ENCODE results near the gene PLXNA2. TPM values are rescaled to one million over a fixed set of nuclear protein-coding genes. Genes with fewer than 3 reads are reported as not detected.

The PLXNA2 gene
- total and polyA plus RNA-seq, 2 of the 8 experiments (the other 6 are each of a cell fraction or from before 2014, with no cell fraction given): 0.33 to 1.5 TPM

GRCh38 chr1:208079161-208079560 lies 165.0 kb downstream of the PLXNA2 start:
- H2BK20ac ChIP-seq (ENCODE audit: low read length): no peak overlapping the region
- H3K36me3 ChIP-seq (ENCODE audit: control insufficient read depth in 2 of 4, insufficient read depth in 4 of 4, low read length in 3 of 4): no peaks in the 10 kb centered on the region
- WGBS, 2 experiments (ENCODE audit: extremely low coverage in 1 of 2, insufficient coverage in 1 of 2, insufficient read length in 1 of 2, insufficient replicate concordance in 2 of 2, low coverage in 1 of 2, low lambda C conversion rate in 2 of 2, missing lambda C conversion rate in 1 of 2): 89% methylated on average over 9 of the region's 9 CpGs; no CpG with 5 or more reads in 1 of the 2 experiments
- H4K5ac ChIP-seq (ENCODE audit: insufficient read length, low read depth, low read length): no peak overlapping the region
- H3K4ac ChIP-seq (replicated peaks; ENCODE audit: insufficient read length, low read depth, low read length): peak overlapping the region; percentile 10
- no peak overlapping the region for H2BK5ac ChIP-seq (ENCODE audit: low read depth, low read length)
- no peak overlapping the region for H2BK120ac ChIP-seq (replicated peaks; ENCODE audit: low read depth, low read length)
- no peaks in the 10 kb centered on the region for H3K79me2 ChIP-seq (ENCODE audit: control insufficient read depth in 1 of 2, insufficient read depth in 2 of 2, low read length in 2 of 2)
- FAIRE-seq (no peak), DNase-seq (ENCODE audit: low read depth in 1 of 2, low spot score in 2 of 2) (no peak)
- no peak overlapping the region for H2AFZ ChIP-seq (ENCODE audit: low read length)
- H3K18ac ChIP-seq (ENCODE audit: extremely low read depth, low read length): no peak overlapping the region
- no peak overlapping the region for H3K4me3 ChIP-seq (ENCODE audit: extremely low read depth in 1 of 4, insufficient read depth in 2 of 4, low read depth in 3 of 4, low read length in 4 of 4)
- no peak overlapping the region for H2BK12ac ChIP-seq (ENCODE audit: low read depth, low read length)
- H3K56ac ChIP-seq (replicated peaks; ENCODE audit: insufficient read length, low read depth, low read length): no peak overlapping the region
- H4K8ac ChIP-seq (ENCODE audit: extremely low read depth, insufficient read depth, low read length): no peak overlapping the region
- H4K20me1 ChIP-seq (replicated peaks in 1 of 2; ENCODE audit: control insufficient read depth in 1 of 2, insufficient read depth in 2 of 2, low read length in 2 of 2): no peaks in the 10 kb centered on the region
- no peak overlapping the region for H3K4me2 ChIP-seq (ENCODE audit: insufficient read depth in 1 of 2, low read depth in 2 of 2, low read length in 2 of 2)
- H2BK15ac ChIP-seq (ENCODE audit: low read length): no peak overlapping the region
- H2AK5ac ChIP-seq (ENCODE audit: low read depth, low read length): no peak overlapping the region
- ChIA-PET CTCF (ENCODE audit: partially characterized antibody) (interaction anchor here (0.6 to 8.7 kb wide), 4 partner anchors 16 to 165 kb away, joined by 3 to 94 read pairs (median 4); partner anchors contain the start of gene PLXNA2), POLR2A (ENCODE audit: partially characterized antibody) (no interaction called here)
- H3K14ac ChIP-seq (ENCODE audit: insufficient read length): no peak overlapping the region
- H4K91ac ChIP-seq (replicated peaks; ENCODE audit: insufficient read length, low read length): no peak overlapping the region
- H3K9ac ChIP-seq (replicated peaks in 1 of 4; ENCODE audit: extremely low read depth in 1 of 4, low read depth in 3 of 4, low read length in 3 of 4): no peak overlapping the region
- no peaks in the 10 kb centered on the region for H3K79me1 ChIP-seq (ENCODE audit: low read depth, low read length)
- peaks cover 4 to 15% (median 6%) of the 10 kb centered on the region in 4 experiments; a peak in 6 of 7 replicates for H3K4me1 ChIP-seq (replicated peaks in 1 of 4; ENCODE audit: control insufficient read depth in 3 of 4, insufficient read depth in 4 of 4, low read length in 3 of 4)
- H3K27ac ChIP-seq (ENCODE audit: low read depth, low read length): no peak overlapping the region
- no peaks in the 10 kb centered on the region for H3K9me3 ChIP-seq (ENCODE audit: insufficient read depth in 2 of 2, low read depth in 1 of 2, low read length in 1 of 2)
- peaks cover 0 to 4% (median 0%) of the 10 kb centered on the region in 4 experiments; a peak in 3 of 7 replicates for H3K27me3 ChIP-seq (replicated peaks in 1 of 4; ENCODE audit: control insufficient read depth in 3 of 4, extremely low read depth in 1 of 4, insufficient read depth in 3 of 4, low read length in 3 of 4)
- no peak overlapping the region for H3K23ac ChIP-seq (ENCODE audit: insufficient read length)
- H3K23me2 ChIP-seq (ENCODE audit: low read depth, low read length): no peaks in the 10 kb centered on the region
- TF ChIP-seq BCL11A (IDR thresholded peaks at IDR 0.05; ENCODE audit: low read depth in 2 of 2, low read length in 2 of 2) (no peak), ASH2L (IDR thresholded peaks at IDR 0.05; ENCODE audit: low read length) (no peak), CTBP2 (IDR thresholded peaks at IDR 0.05; ENCODE audit: borderline replicate concordance, insufficient read depth, insufficient read length, low read length) (no peak), RBBP5 (IDR thresholded peaks at IDR 0.05; ENCODE audit: borderline replicate concordance, low read depth, low read length) (no peak), CREB1 (IDR thresholded peaks at IDR 0.05) (no peak), CBX8 (IDR thresholded peaks at IDR 0.05; ENCODE audit: borderline replicate concordance, low read depth, low read length) (no peak), CTCF (IDR thresholded peaks at IDR 0.05; ENCODE audit: control extremely low read depth in 1 of 3, insufficient read depth in 1 of 3, low read depth in 1 of 3, low read length in 3 of 3) (no peak), BACH1 (IDR thresholded peaks at IDR 0.05; ENCODE audit: low read length) (no peak), RFX5 (IDR thresholded peaks at IDR 0.05; ENCODE audit: borderline replicate concordance, low read depth, low read length) (no peak), SUZ12 (IDR thresholded peaks at IDR 0.05; ENCODE audit: low read length) (no peak), GABPA (IDR thresholded peaks at IDR 0.05; ENCODE audit: borderline replicate concordance, insufficient read depth, low read length) (no peak), CEBPB (IDR thresholded peaks at IDR 0.05; ENCODE audit: low read depth, low read length) (no peak)
